Measurements from ENCODE around the gene CCNK.

CCNK gene

GRCh38 chr14:99556134-99556791, 75.1 kb downstream of the CCNK start:
- no peak for DNase-seq

- no peak for DNase-seq
Measured at GRCh38 chr14:99559286-99559990, 78.2 kb downstream of the CCNK start.

- DNase-seq: no peak
Measured at GRCh38 chr14:99560403-99560802, 79.2 kb downstream of the CCNK start.

GRCh38 chr14:99560922-99561683, 79.9 kb downstream of the CCNK start:
- no peak for DNase-seq

GRCh38 chr14:99561864-99562263, 80.7 kb downstream of the CCNK start:
- no peak for DNase-seq
